Liver (tissue), 9 donors: ENCODE measurements around the gene NXPE1. TPM values are rescaled to one million over a fixed set of nuclear protein-coding genes. Genes with fewer than 3 reads are reported as not detected.
"Not testable (repeated sequence)": the region's sequence is repeated elsewhere in the genome, so short reads cannot be mapped to it uniquely, and the experiment has no call there.

Source experiments
- DNase-seq: peaks from one replicate; pipeline ENCODE4 v3.0.0-alpha.2; 2017; ENCODE audit warnings: low spot score
- H3K27ac ChIP-seq, 2 donors: one replicate each; pipeline ENCODE4 v1.7.0; 2013; ENCODE audit warnings: inconsistent platforms in 2 of 2, low read length in 2 of 2, control low read depth in 1 of 2, low read depth in 1 of 2, mild to moderate bottlenecking in 1 of 2
- H3K27me3 ChIP-seq, 4 donors: one replicate each; pipeline versions ENCODE4 v1.6.1 to v1.7.0; 2013; ENCODE audit warnings: low read length in 3 of 4, inconsistent platforms in 1 of 4, mild to moderate bottlenecking in 1 of 4, moderate library complexity in 1 of 4; ENCODE audit not compliant: control insufficient read depth in 4 of 4, insufficient read depth in 4 of 4
- H3K36me3 ChIP-seq, 4 donors: one replicate each; pipeline versions ENCODE4 v1.6.1 to v1.7.0; 2013; ENCODE audit warnings: low read length in 3 of 4, mild to moderate bottlenecking in 3 of 4, low read depth in 1 of 4, moderate library complexity in 1 of 4; ENCODE audit not compliant: control insufficient read depth in 4 of 4, insufficient read depth in 3 of 4
- H3K4me1 ChIP-seq, 4 donors: one replicate each; pipeline versions ENCODE4 v1.6.1 to v1.7.0; 2013; ENCODE audit warnings: low read length in 3 of 4, mild to moderate bottlenecking in 3 of 4, moderate library complexity in 1 of 4; ENCODE audit not compliant: control insufficient read depth in 4 of 4, insufficient read depth in 4 of 4
- H3K4me3 ChIP-seq, 3 donors: one replicate each; pipeline versions ENCODE4 v1.6.1 to v1.7.0; 2013; ENCODE audit warnings: low read length in 3 of 3, control low read depth in 1 of 3, low read depth in 1 of 3, mild to moderate bottlenecking in 1 of 3
- H3K9ac ChIP-seq, 2 donors: one replicate each; pipeline ENCODE4 v1.7.0; 2013; ENCODE audit warnings: low read length in 2 of 2, mild to moderate bottlenecking in 2 of 2, moderate library complexity in 2 of 2, control low read depth in 1 of 2, low read depth in 1 of 2
- H3K9me3 ChIP-seq, 4 donors: one replicate each; pipeline versions ENCODE4 v1.6.1 to v1.7.0; 2013; ENCODE audit warnings: low read length in 3 of 4; ENCODE audit not compliant: control insufficient read depth in 4 of 4
- ATF3 ChIP-seq: IDR thresholded peaks from 2 replicates; pipeline ENCODE4 v1.6.1; 2016; ENCODE audit warnings: antibody characterized with exemption
- CTCF ChIP-seq: fragments of 150-350 bp; IDR thresholded peaks from 2 replicates; pipeline ENCODE4 v1.5.1; 2017; ENCODE audit warnings: improper control_type of control experiment, low read depth, low read length; ENCODE audit not compliant: missing input control
- EGR1 ChIP-seq, 2 donors: IDR thresholded peaks; 2 replicates each; pipeline ENCODE4 v1.6.1; 2016 to 2018; ENCODE audit warnings: antibody characterized with exemption in 2 of 2, low read depth in 2 of 2
- GABPA ChIP-seq, 2 donors: IDR thresholded peaks in 1 of 2; conservative IDR thresholded peaks in 1 of 2; 2 replicates each; pipeline ENCODE4 v1.6.1; 2016; ENCODE audit warnings: antibody characterized with exemption in 2 of 2, mild to moderate bottlenecking in 1 of 2, moderate library complexity in 1 of 2
- HNF4G ChIP-seq: IDR thresholded peaks from 2 replicates; pipeline ENCODE4 v1.6.1; 2016; ENCODE audit warnings: antibody characterized with exemption
- MAX ChIP-seq: IDR thresholded peaks from 2 replicates; pipeline ENCODE4 v1.6.1; 2016; ENCODE audit warnings: antibody characterized with exemption
- RAD21 ChIP-seq, 2 donors: IDR thresholded peaks; 2 replicates each; pipeline ENCODE4 v1.6.1; 2016; ENCODE audit warnings: antibody characterized with exemption in 2 of 2, mild to moderate bottlenecking in 2 of 2
- REST ChIP-seq: IDR thresholded peaks from 2 replicates; pipeline ENCODE4 v1.6.1; 2016; ENCODE audit warnings: antibody characterized with exemption, mild to moderate bottlenecking
- RXRA ChIP-seq, 2 donors: IDR thresholded peaks; 2 replicates each; pipeline ENCODE4 v1.6.1; 2017 to 2018; ENCODE audit warnings: antibody characterized with exemption in 2 of 2, mild to moderate bottlenecking in 1 of 2
- SP1 ChIP-seq: IDR thresholded peaks from 2 replicates; pipeline ENCODE4 v1.6.1; 2018; ENCODE audit warnings: antibody characterized with exemption, mild to moderate bottlenecking
- TAF1 ChIP-seq: conservative IDR thresholded peaks from 2 replicates; pipeline ENCODE4 v1.6.1; 2016; ENCODE audit warnings: antibody characterized with exemption, mild to moderate bottlenecking
- WGBS: extraction: QIAGEN DNeasy Blood & Tissue Kit; methylation state at CpG from one replicate; pipeline ENCODE4 v1.1.7; 2013; 5-methylcytosine and 5-hydroxymethylcytosine counted together
- polyA plus RNA-seq, 2 donors: library from polyadenylated mRNA; stranded (reverse) in 1 of 2; unstranded in 1 of 2; fragments of 200-250 nt in 1 of 2; fragments of >200 nt in 1 of 2; fragmentation: Nextera tagmentation in 1 of 2; extraction: Ambion mirVana in 1 of 2; gene quantifications; one replicate each; pipeline versions ENCODE4 v1.2.1 to v1.2.3, GENCODE V29; 2013 to 2015
- total RNA-seq, 2 donors: library from RNA; depleted of rRNA; stranded (reverse); fragments of >200 nt; gene quantifications; one replicate each; pipeline ENCODE4 v1.2.3, GENCODE V29; 2014
- donor health status: healthy.
- donor health status: healthy.
- donor health status: healthy.
- donor health status: healthy.
- donor health status: healthy.

Gene NXPE1
- total and polyA plus RNA-seq, 4 donors: not detected

- 83% methylated on average over 11 of the region's 11 CpGs for WGBS
- Histone ChIP-seq H3K4me1 (no peaks in the 10 kb centered on the region), H3K27ac (no peak overlapping the region), H3K27me3 (no peaks in the 10 kb centered on the region), H3K9ac (no peak overlapping the region), H3K4me3 (no peak overlapping the region), H3K9me3 (no peaks in the 10 kb centered on the region), H3K36me3 (no peaks in the 10 kb centered on the region)
- TF ChIP-seq HNF4G (no peak), REST (no peak), MAX (no peak), TAF1 (no peak), EGR1 (IDR thresholded peaks at IDR 0.05; ENCODE audit: low read depth in 2 of 2) (no peak), SP1 (no peak), RXRA (IDR thresholded peaks at IDR 0.05) (no peak), GABPA (IDR thresholded peaks at IDR 0.05 in 1 of 2, conservative IDR thresholded peaks at IDR 0.05 in 1 of 2) (no peak)
- DNase-seq: peak; percentile 10
Measured at GRCh38 chr11:114607753-114608459, 48.2 kb upstream of the NXPE1 start.

- H3K9me3 ChIP-seq, H3K4me1 ChIP-seq, H3K4me3 ChIP-seq, H3K27me3 ChIP-seq, H3K36me3 ChIP-seq, H3K9ac ChIP-seq, H3K27ac ChIP-seq, DNase-seq: not testable (repeated sequence)
- 84% methylated on average over 5 of the region's 5 CpGs for WGBS
Measured at GRCh38 chr11:114606802-114607075, 47.1 kb upstream of the NXPE1 start.

- DNase-seq: no peak
- no peaks in the 10 kb centered on the region for H3K36me3 ChIP-seq
- H3K9ac ChIP-seq: no peak overlapping the region
- no peak overlapping the region for H3K4me3 ChIP-seq
- no peak for TF ChIP-seq SP1
- peak; percentile 65 to 67 for TF ChIP-seq RAD21 (IDR thresholded peaks at IDR 0.05)
- TF ChIP-seq ATF3: peak; percentile 32
- peak; percentile 30 for TF ChIP-seq CTCF
- H3K9me3 ChIP-seq: no peaks in the 10 kb centered on the region
- H3K27ac ChIP-seq: no peak overlapping the region
- H3K27me3 ChIP-seq: no peaks in the 10 kb centered on the region
- WGBS: 74% methylated on average over 9 of the region's 9 CpGs
- no peaks in the 10 kb centered on the region for H3K4me1 ChIP-seq
Measured at GRCh38 chr11:114606003-114606801, 46.5 kb upstream of the NXPE1 start.
